ENCODE data around the gene NTSR1.
A peak's percentile ranks its signal among the peaks of the same experiment; 100 is the strongest.

Gene NTSR1

DNA sequence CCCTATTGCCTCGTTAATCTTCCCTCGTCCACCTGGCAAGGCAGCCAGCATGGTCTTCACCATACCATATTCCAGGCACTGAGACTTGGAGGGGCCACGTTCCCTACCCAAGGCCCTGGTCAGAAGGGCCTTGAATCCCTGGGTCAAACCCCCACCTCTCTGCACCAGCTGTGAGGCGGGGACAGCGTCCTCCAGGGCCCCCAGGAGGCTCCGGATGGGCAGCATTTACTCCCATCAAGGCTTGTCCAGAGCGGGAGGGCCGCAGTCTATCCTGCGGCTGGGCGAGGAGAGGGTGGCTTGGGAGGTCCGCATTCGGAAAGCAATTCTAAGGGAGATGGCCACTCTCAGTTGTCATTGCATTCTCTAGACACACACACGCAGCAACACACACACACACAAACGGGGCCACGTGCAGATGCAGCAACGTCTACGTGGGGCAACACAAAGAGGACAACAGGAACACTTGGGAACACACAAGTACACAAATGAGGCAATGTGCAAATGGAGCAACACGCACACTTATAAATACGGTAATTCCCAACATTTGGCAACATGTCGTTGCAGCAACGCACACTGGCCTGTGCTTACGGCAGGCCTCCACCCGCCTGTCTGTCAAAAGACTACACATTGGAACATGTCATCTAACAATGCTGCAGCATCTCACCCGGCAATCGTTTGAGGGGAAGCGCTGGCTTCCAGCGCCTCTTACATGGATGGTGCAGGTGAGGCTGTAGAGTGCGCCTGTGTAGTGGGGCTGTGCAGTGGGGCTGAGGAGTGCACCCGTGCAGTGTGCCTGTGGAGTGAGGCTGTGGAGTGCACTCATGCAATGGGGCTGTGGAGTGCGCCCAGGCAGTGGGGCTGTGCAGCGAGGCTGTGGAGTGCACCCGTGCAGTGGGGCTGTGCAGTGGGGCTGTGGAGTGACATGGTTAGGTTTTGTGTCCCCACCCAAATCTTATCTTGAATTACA is 12.9 kb upstream of the NTSR1 start:
- no peak for DNase-seq

DNA sequence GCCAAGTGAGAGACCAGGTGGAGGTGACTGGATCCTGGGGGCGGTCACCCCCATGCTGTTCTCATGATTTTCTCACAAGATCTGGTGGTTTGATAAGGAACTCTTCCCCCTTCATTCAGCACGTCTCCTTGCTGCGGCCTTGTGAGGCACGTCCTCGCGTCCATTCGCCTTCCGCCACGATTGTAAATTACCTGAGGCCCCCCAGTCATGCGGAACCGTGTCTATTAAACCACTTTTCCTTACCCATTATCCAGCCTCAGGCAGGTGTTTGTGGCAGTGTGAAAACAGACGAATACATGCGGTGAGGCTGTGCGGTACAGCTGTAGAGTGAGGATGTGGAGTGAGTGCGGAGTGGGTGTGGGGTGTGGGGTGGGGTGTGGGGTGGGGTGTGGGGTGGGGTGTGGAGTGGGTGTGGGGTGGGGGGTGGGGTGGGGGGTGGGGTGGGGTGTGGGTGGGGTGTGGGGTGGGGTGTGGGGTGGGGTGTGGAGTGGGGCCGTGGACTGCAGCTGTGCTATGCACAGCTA is 12.1 kb upstream of the NTSR1 start:
- no peak for DNase-seq

DNA sequence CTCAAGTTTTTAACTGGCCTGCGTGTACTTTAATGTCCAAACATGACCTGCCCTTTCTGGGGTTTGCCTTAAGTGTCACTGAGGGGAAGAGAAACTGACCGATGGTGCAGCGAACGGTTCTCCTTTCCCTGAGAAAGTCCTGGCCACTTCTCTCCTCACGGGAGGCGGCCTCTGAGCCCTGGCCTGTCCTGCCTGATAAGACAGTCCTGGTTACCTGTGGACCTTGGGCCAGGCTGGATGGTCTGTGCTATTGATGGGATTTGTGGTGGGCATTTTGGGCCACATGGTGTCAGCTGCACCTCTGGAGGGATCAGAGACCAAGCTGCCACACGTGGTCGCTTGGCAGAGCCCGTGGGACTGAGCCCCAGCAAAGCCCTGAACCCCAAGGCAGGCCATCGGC is 11.6 kb upstream of the NTSR1 start:
- DNase-seq = no peak

DNA sequence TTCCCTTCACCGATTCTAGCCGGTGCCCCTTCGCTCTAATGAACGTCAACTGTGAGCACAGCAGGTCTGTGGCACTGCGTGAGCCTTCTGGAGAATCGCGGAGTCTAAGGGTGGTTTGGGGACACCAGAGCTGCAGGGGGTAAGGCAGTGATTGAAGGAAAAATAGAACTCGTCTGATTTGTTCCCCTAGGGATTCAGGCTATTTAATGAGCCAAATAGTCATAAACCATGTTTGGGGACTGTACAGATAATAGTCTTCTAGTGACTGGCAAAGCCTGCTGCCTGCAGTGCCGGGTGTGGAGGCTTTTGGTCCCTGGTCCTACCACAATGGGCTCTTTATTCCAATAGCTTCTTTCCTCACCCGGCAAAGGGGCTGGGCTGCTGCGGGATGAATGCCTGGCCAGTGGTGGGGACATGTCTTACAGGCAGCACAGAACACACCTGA is 11.1 kb upstream of the NTSR1 start:
- DNase-seq = no peak

DNA sequence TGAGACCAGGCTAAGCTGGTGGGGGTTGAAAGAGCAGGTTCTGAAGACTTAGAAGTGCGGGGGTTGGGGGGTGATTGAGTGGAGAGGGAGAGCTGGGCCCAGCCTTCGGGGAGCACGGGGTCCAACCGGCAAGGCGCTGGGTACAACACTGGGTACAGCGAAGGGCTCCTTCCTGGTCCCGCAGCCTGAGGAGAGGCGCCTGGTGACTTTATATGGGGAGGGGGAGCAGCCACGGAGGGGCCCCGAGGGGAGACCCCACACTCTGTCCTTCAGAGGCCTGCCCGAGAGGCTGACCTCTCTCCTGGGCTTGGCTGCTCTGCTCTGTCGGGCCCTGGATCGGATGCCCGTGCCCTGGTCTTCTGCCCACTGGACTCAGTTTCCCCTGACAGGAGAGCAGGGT is 10.4 kb upstream of the NTSR1 start:
- no peak for DNase-seq

DNA sequence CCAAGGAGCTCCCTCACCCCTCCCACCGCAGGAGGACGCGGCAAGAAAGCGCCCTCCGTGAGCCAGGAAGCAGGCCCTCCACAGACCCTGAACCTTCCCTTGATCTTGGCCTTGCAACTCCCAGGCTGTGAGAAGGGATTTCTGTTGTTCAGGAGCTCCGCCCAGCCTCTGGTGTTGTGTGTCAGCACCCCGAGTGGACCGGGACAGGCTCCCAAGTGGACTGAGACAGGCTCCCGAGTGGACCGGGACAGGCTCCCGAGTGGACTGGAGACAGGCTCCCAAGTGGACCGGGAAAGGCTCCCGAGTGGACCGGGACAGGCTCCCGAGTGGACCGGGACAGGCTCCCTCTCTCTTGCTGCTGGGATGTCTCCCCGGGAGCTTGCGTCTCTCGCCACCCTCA is 9.3 kb upstream of the NTSR1 start:
- no peak for DNase-seq

DNA sequence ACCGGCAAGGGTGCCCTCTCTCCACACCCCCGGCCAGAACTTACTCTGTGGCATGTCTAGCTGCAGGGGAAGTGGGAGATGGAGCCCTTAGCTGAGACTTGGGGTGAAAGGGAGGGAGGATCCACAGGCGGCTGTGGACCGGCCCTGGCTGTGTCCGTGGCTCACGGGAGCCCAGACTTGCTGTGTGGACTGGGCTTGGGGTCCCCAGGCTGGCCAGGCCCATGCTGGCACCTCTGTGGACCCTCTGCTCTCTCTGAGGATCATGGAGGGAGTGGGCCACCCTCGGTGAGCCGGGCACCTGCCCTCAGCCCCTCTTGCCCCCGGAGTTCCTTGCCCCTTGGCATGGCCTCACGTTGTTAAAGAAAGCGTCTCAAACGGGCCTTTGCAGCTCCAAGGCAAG is 8.9 kb upstream of the NTSR1 start:
- DNase-seq = no peak

DNA sequence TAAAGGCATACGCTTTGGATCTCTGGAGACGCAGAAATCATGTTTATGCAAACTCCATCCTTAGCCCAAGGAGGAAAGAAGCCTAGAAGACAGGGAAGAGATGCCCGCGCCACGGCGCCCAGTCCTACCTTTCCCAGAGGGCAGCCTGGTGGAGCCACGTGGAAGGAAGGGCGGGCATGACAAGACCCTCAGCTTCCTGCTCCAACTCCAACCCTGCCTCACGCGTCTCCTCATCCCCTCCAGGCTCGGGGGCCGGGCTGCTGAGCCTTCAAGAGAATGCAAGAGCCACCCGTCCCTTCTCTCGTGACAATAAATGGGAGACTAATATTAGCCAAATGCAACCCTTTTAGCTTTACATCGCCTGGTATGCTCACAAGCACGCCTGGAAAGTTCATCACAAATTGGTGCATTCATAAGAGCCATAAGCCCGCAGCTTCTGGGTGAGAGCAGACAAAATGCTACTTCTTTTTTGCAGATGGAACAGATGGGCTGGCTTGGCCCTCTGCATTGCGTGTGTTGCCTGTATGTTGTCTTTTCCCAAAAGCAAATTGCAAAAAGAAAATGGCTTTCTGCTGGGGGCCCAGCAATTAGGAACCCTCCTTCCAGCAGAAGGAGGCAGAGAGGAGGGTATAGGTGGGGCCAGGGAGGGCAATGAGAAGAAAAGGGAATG is 8.2 kb upstream of the NTSR1 start:
- no peak for DNase-seq

DNA sequence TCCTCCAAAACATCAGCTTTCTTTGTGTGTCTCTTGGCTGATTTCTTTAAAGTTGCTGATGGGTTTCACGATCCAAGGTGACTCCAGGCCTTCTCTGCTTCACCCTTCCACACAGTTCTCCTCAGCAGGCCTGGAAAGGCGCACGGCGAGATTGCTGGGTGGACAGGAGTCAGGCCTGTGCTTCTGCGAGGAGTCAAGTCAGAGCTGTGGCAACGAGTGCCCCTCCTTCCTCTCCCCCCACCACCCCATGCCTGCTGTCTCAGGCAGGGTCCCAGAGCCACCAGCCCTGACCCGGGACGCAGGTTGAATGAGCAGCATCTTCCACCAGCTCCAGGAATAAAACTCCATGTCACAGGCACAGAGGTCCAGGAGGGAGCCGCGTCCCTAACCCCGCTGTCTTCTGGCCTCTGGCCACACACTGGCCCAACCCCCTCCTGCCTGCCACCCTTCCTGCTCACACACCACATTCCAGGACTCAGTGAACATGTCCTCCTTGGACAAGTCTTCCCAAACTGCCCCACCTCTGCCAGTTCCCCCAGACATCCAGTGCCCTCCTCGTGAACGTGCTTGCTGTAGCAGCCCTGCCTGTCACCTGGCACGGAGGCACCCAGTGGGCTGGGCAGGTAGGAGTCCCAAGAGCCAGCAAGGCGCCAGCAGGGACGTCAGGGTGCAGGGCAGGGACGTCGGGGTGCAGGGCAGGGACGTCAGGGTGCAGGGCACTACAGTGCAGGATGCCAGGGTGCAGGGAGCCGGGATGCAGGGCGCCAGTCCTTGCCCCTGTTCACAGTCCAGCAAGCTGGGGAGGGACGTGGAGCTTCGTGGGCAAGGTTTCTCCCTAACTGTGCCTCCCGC is 7.2 kb upstream of the NTSR1 start:
- DNase-seq = no peak

DNA sequence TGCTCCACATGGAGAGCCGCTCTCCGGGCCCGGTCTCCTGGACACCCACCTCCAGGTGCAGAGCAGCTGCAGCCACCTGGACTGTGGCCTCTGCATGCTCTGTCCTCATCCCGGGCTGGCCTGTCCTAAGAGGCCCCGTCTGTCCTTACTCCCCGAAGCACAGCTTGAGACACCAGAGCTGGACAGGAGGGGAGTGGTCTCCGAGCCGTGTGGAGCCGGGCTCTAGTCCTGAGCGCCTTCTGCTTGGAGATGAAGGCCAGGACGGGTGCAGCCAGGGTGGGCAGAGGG is 6.7 kb upstream of the NTSR1 start:
- peak in 1 of 2 experiments; percentile 29 for DNase-seq

DNA sequence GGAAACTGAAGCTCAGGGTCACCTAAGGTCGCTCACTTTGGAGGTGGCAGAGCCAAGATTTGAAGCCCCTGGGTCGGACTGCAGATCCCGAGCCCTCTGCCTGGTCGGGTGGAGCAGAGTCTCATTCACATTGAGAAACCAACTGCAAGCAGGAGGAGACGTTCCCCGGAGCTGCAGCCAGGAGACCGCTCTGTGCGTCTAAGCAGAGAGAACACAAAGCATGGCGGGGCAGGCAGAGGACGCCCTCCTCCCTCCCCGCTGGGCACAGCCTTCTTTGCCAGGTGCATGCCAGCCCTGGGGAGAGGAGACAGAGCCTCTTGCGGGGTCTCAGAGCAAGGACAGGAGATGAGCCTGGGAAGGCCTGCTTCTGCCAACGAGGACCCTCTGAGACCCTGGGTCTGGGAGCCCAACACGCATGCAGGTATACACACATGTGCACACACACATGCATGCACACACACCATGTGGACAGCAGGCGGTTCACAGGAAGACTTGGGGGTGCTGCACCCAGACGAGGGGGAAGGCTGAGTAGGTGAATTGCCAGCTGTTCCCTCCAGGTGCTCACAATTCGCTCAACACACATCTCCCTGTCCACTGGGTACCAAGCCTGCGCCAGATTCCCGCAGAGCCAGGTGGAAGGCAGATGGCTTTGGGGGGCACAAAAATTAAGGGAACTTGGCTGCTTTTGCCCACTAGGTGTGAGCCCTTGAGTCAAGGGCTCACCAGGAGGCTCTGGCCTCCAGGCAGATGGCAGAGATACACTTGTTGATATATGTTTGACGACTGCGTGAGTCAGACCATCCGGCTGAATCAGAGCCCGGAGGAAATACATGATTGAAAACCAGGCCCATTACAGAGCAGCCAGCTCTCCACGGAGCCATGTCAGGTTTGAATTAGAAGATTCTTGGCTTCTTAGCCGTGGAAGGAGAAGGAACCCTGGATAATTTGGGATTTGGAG is 5.5 kb upstream of the NTSR1 start:
- peak; percentile 81 to 85 for DNase-seq

DNA sequence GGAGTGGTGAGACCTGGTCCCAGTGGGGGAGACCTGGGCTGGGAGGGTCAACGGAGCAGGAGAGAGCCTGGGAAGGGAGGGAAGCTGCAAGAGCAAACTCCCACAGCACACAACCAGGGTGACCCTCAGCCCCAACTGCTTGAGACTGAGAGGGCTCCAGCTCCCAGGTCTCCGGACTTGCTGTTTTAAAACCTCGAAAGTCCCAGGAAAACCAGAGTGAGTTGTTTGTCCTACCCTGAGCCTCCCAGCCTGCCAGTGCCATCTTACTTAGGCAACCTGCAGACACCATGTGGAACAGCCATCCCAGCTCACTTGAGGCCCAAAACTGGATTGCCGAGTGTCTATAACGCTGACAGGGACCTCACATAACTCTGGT is 4.8 kb upstream of the NTSR1 start:
- DNase-seq = no peak

DNA sequence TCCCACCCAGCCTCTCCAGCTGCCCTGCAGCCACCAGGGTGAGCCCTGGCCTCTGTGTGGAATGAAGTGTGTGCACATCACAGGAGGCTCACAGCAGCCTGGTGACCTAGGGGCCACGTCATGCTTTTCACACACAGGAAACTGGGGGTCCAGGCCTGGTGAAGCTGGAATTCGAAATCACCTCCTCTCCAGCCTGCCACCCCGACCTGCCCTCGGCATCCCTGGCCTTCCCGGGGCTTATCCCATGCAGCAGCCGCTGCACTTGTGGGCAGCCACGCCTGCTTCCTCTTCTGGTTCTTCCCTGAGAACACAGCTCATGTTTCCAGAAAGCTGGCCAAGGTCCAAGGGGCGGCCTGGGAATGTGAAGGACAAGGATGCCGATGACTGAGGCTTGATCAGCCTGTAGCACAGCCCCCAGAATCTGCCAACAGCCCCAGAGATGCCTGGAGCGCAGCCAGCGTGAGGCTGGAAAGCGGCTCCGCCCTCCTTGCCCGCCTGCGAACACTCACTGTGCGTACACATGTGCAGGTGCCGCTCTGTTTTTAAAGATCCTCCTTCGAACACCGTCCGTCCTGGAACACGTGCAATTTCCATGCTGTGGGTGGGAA is 4.2 kb upstream of the NTSR1 start:
- peak; percentile 98 for DNase-seq

DNA sequence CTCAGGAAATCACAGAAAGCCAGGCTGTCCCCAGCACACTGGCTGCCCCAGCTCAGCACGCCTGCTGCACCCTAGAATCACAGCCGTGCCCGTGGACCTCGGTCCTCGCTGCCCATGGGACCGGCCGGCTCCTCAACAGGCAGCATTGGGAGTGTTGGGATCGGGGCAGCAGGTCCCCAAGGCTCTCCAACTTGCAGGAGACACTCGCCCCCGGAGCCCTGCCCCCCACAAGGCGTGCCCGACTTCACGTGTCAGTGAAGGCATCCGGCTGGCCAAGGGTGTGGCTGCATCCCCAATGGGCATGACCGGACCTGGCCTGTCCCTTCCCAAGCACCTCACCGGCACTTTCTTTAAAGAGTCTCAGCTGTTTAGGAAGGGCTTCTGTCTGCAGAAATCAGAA is 3.0 kb upstream of the NTSR1 start:
- DNase-seq = no peak

DNA sequence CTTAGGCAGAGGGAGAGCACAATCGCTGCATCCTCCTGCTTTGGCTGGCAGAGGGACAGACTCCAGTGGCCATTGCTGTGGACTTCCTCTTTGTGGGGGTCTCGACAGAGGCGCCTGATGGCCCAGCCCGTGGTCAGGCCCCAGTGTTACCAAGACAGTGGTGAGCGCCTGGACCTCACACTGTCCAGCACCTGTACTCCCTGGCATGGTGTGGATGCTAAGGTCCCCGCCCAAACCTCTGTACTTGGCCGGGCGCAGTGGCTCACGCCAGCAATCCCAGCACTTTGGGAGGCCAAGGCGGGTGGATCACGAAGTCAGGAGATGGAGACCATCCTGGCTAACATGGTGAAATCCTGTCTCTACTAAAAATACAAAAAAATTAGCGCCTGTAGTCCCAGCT is 2.3 kb upstream of the NTSR1 start:
- DNase-seq = no peak

DNA sequence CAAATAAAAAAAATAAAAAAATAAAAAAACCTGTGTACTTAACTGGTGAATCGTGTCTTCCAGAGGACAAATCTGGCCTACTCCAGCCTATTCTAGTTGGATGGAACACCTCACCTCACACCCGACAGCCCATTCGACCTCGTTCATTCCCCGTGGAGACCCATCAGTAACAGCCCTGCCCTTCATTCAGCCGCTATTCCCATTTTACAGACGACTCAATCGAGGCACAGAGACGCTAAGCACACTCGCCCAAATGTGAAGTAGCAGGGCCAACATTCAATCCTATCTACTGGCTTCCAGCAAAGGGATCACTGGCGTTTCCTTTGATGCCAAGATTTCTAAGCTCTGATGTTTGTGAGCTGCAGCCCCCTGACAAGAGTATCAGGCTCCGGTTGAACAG is 1.8 kb upstream of the NTSR1 start:
- DNase-seq = no peak

DNA sequence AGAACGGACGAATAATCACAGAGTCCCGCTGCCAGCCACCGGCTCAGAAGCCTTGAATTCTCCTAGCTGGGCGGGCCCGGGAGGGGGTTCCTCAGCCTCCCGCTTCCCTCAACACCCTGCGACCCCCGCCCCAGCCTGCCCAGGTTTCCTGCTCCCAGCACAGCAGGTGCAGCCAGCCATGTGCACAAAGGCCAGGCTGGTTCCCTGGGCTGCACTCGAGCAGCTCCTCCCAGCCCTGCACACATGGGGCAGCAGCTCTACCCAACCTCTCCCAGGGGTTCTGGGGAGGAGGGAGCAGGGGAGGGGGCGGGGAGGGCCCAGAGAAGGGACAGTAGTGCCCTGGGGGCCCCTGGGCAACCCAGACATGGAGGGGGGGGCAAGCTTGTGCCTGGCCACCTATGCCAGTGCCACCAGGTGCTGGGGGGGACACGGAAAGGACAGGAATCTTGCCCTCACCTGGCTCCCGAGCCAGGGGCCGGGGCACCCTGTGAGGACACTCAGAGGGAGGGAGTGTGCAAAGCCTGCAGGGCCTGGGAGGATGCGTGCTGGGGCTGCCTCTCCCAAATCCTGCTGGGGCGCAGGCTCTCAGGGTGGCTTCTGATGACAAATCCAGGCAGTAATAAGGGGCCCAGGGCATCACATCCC is 1.2 kb upstream of the NTSR1 start:
- DNase-seq = no peak

DNA sequence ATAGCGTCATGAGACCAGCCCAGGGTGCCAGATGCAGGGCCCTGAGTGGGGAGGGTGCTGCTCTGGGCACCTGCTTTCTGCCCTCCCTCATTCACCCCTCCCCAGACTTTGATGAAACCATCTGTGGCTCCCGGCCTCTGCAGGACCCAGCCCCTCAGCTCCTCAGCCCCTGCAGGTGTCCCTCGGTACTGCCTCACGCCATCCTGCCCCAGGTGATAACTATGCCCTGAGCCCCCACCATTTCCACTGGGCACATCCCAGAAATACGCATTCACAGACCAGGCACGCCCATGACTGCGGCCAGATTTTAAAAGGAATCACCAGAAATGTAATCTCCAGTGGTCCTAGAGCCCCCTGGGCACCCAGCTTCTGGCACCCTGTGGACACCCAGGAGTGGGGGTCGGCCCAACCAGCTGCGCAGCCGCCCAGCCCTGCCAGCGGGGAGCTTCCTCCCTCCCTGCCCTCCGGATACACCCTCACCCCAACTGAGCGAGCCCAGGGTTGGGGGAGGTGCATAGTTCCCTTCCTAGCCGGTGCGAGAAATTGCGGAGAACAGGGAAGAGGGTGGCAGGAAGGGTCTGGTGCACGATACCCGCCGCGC is 615 bp upstream of the NTSR1 start:
- DNase-seq = peak; percentile 70 to 76

DNA sequence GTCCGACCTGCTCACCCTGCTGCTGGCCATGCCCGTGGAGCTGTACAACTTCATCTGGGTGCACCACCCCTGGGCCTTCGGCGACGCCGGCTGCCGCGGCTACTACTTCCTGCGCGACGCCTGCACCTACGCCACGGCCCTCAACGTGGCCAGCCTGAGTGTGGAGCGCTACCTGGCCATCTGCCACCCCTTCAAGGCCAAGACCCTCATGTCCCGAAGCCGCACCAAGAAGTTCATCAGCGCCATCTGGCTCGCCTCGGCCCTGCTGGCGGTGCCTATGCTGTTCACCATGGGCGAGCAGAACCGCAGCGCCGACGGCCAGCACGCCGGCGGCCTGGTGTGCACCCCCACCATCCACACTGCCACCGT is 885 bp downstream of the NTSR1 start:
- no peak for DNase-seq

DNA sequence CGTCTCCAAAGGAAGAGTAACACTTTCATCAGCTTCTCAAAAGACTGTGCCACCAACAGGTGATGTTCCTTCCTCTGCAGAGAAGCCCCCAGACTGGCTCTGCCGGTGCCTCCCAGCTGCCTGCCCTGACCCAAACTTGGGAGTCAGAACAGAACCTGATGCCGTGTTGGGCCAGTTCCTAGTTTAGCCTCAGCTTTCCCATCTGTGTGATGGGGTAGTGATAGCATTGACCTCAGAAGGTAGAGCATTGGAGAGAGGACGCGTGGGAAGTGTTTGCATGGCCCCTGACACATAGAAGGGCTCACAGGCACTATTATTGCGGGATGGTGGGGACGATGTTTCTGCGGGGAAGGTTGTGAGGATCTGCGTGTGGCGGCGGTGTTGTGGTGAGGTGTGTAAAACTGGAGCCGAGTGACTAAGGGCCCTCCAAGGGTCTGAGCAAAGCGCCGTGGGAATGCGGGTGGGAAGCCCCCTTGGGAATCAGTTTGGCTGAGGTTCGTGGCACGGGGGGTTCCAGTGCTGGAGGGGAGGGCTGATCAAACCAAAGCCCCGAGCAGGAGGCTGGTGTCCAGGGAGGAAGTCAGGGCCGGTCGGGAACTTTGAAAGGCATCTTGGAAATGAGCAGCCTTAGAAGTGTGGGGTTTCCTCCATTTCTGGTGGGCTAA is 1.7 kb downstream of the NTSR1 start:
- no peak for DNase-seq

Measured in SHP77 (cell line).